Keratinocyte (primary cell): ENCODE measurements around the gene RBPJ.

ENCODE experiments used
- CTCF ChIP-seq, 3 experiments: IDR thresholded peaks in 1 of 3; conservative IDR thresholded peaks in 1 of 3; optimal IDR thresholded peaks in 1 of 3; 2 replicates in 2 of 3; 3 replicates in 1 of 3; pipeline versions ENCODE3 to v1.5.1; 2011; ENCODE audit warnings: low read length in 3 of 3, mild to moderate bottlenecking in 3 of 3, moderate library complexity in 2 of 3, control low read depth in 1 of 3, inconsistent platforms in 1 of 3; ENCODE audit not compliant: insufficient read depth in 2 of 3; ENCODE audit errors: extremely low read depth in 1 of 3
- EZH2 ChIP-seq: IDR thresholded peaks from one replicate; pipeline ENCODE4 v1.6.1; 2012; ENCODE audit warnings: inconsistent platforms, mild to moderate bottlenecking, low read length, moderate library complexity

DNA sequence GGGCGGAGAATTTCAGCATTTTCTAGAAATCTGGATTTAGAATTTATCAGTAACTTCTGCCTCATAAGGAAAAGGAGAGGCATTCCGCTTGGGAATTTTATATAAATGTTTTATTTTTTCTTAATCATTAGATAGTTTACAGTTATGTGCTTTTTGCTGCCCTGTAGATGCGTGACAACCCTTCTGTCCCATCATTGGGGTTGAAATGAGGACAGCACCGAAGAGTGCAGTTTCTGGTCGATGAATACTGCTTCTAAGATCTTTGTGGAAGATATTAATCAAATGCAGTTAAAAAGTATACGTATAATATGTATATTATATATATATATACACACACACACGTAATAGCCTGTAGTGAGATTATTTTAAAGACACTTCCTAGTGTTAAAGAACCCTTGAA is 1.5 kb downstream of the RBPJ start:
- TF ChIP-seq CTCF (optimal IDR thresholded peaks at IDR 0.05 in 1 of 3, IDR thresholded peaks at IDR 0.05 in 1 of 3, conservative IDR thresholded peaks at IDR 0.05 in 1 of 3; ENCODE audit: extremely low read depth in 1 of 3, insufficient read depth in 2 of 3, low read length in 3 of 3) (no peak), EZH2 (no peak)
